GM12875 (cell line): ENCODE results near the gene STX8.

Experiments
- H3K4me3 ChIP-seq: one replicate; pipeline ENCODE4 v1.5.1; 2011; ENCODE audit warnings: low read depth, low read length, control low read depth
- TF ChIP-seq, protein P1 (sequence below): IDR thresholded peaks from 2 replicates; pipeline ENCODE4 v1.5.1; 2011; ENCODE audit warnings: low read depth, mild to moderate bottlenecking, control low read depth, inconsistent platforms, low read length, moderate library complexity, borderline replicate concordance; ENCODE audit not compliant: insufficient read depth

Gene STX8

DNA sequence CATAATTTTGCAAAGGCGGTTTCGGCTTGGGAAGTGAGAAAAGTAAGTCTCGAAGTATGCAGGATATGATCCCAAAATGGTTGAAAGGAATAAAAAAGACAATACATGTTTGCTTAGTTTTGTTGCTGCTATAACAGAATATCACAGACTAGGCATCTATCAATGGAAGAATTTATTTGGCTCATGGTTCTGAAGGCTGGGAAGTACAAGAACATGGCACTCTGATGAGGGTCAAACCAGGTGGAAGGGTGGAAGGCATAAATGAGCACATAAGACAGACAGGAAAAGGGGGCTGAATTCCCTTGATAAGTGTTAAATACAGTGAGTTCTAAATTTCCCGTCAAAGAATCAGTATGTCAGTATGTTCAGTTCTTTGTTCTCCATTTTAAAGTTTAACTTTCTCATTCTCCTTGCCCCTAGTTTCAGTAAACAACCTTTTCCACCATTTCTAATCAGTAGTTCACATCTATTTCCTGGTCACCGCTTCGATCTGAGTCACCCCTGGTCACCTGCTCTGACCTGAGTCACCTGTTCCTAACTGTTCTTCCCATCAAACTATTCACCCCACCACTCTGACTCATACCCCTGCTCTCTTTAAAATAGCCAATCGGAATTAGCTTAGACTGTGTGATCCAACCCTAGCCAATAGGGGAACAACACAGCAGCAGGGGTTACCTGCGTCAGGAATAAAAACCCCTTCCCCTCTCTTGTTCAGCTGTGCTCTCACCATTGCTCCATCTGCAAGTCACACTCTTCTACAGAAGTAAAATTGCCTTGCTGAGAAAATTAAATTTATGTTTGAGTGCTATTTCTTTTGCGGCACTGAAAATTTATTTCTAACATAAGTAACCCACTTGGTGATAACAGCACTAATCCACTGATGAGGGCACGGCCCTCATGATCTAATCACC, 240.8 kb downstream of the STX8 start:
- TF ChIP-seq, protein P1, sequence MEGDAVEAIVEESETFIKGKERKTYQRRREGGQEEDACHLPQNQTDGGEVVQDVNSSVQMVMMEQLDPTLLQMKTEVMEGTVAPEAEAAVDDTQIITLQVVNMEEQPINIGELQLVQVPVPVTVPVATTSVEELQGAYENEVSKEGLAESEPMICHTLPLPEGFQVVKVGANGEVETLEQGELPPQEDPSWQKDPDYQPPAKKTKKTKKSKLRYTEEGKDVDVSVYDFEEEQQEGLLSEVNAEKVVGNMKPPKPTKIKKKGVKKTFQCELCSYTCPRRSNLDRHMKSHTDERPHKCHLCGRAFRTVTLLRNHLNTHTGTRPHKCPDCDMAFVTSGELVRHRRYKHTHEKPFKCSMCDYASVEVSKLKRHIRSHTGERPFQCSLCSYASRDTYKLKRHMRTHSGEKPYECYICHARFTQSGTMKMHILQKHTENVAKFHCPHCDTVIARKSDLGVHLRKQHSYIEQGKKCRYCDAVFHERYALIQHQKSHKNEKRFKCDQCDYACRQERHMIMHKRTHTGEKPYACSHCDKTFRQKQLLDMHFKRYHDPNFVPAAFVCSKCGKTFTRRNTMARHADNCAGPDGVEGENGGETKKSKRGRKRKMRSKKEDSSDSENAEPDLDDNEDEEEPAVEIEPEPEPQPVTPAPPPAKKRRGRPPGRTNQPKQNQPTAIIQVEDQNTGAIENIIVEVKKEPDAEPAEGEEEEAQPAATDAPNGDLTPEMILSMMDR: no peak
- no peak overlapping the region for H3K4me3 ChIP-seq

DNA sequence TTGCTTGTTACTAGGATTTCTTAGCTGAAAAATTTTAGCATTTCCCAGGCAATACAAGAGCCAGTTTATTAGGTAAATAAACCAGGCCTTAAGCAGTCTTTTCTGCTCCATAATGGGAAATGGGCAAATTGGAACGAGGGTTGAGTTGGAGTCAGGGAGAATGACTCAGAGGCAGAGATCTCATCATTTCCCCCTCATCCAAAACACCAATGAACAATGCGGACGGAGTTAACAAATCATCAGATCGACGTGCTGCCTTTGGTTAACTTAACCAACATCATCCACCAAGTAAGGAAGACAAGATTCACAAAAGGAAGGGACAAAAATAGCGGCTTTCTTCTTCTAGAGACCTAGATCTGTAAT, 243.5 kb downstream of the STX8 start:
- TF ChIP-seq, protein P1: no peak
- no peak overlapping the region for H3K4me3 ChIP-seq

DNA sequence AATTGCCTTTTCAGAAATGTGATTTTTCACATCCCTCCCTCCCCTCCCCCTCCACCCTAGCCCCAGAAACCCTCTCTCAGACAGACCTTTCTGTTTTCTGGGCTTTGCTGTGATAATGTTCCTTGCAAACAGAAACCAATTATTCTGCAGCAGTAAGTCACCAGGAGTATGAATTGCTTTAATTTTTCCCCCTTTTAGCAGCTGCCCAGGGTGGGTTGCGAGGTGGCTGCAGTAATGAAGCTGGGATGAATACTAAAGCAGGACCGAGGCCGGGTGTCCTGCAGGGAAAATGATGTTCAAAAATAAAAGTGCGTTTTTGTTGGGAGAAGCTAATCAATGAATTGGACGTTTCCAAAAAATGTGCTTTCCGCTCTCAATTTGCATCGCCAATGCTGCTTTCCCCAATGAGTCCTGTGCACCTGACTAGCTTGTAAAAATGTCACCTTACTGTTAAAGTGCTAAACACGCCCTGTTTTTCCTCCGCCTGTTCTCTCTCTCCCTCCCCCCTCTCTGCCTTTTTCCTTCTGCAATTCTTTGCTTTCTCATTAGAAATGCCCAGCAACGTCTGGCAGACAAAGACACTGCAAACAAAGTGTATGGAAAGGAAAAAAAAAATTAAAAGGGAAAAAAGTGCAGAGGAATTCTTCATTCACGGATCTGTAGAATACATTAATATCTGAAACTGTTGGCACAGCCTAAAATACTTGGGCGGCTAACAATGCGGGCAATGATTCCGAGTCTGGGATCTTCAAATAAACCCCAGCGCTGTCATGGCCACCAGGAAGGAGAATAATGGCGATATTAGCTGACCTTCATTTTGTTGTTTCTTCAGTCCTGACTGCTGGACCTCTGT, 244.1 kb downstream of the STX8 start:
- no peak overlapping the region for H3K4me3 ChIP-seq
- TF ChIP-seq, protein P1: no peak

DNA sequence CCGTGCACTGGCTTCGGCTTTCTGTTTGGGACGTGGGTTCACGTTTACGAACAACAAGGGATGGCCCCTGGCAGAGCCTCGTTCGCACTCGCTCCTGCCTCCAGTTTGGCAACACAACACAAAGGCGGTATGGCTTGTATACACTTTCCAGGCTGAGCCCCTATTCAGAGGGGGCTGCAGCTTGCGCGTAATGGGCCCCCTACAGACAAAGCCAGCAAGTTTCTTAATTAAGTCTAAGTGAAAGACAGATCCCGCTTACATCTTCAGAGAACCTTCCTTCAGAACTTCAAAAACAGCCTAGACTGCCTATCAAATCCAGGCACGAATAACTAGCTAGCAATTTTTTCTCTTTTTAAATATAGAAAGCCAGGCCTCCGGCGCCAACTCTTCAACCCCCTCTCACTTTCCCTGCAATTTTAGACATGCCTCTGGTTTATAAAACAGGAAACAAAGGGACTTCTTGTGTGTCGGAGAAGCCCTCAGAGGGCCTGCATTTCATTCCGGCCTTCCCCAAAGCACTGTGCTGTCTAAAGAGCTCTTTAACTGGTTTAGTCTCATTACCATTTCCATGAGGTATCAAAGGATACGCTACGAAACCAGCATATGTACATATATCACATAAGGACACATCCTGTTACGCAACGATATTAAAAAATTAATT, 244.9 kb downstream of the STX8 start:
- TF ChIP-seq, protein P1: no peak
- no peak overlapping the region for H3K4me3 ChIP-seq

DNA sequence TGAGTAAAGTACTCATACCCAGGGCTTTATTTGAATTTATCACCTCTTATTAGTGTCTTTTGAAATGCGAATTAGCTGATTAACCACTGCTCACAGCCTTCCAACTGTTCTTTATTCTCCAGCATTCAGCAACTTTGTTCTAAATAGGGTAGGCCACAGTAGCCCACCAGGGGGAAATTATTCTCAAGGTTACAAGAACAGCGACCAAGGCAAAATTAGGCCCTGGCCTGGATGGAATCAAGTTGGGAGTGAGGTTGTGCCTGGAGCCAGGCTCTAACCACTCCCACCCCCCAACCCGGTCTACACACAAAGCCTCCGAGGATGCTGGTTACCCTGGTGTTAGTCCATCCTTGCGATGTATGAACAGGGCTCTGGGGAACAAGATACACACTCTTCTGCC, 245.5 kb downstream of the STX8 start:
- H3K4me3 ChIP-seq: no peak overlapping the region
- TF ChIP-seq, protein P1: no peak

DNA sequence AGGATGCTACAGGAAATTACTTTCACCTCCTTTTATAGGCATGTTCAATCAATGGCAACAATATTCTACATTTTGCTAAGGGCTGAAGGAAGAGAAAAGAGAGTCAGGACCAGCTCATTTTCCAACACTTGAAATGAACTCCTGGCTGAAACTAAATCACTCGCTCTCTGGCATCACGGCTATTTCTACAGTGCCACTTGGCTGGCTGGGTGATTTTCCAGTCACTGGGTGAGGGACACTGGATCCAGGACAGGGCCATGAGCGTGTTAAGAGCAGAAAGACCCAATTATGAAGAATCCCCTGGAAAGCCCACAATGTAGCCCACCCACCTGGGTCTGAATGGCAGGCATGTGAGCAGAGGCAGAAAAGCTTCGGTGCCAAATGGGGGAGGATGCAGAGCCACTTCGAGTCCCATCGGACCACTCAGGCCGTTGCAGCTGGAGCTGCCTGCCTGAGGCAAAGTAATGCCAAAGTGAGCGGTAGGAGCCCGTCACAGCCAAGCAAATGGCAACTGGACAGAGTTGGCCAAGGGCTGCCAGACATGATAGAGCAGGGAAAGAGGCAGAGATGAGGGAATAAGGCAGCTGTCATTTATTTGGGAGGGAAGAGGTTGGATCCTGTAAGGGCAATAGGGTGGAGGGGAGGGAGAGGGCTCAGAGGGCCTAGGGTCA, 246.2 kb downstream of the STX8 start:
- TF ChIP-seq, protein P1: no peak
- no peak overlapping the region for H3K4me3 ChIP-seq
